ENCODE measurements around the gene SCUBE2. TPM values are rescaled to one million over a fixed set of nuclear protein-coding genes. Genes with fewer than 3 reads are reported as not detected.

SCUBE2 gene
- total and polyA plus RNA-seq, 2 donors (not counting 3 experiments of a cell fraction or from before 2014, with no cell fraction given) = 0.55 to 3.5 TPM

GRCh38 chr11:9139628-9140357 is 48.4 kb upstream of the SCUBE2 start:
- intact Hi-C loops (cut with micrococcal nuclease) = loop anchor here (1.0 to 5.0 kb wide), 2 partner anchors 137 to 225 kb away; partner anchors contain the start of gene NRIP3

More at GRCh38 chr11:9139628-9140357, 48.4 kb upstream of the SCUBE2 start:
- H3K9me1 ChIP-seq (replicated peaks; ENCODE audit: control insufficient read depth, extremely low read depth, insufficient read depth, low read length) = no peaks in the 10 kb centered on the region
- TF ChIP-seq CTCF (IDR thresholded peaks at IDR 0.05; ENCODE audit: extremely low read depth in 1 of 2, insufficient read depth in 1 of 2, low read depth in 1 of 2, low read length in 2 of 2) = no peak
- no peak for TF ChIP-seq POLR2AphosphoS5 (IDR thresholded peaks at IDR 0.05; ENCODE audit: insufficient read depth, low read depth, low read length)
- no peak for TF ChIP-seq GATA2 (IDR thresholded peaks at IDR 0.05; ENCODE audit: insufficient read depth, insufficient read length, low read depth, low read length)
- TF ChIP-seq POLR2A (IDR thresholded peaks at IDR 0.05; ENCODE audit: low read depth, low read length) = no peak
- no peak for TF ChIP-seq JUN (IDR thresholded peaks at IDR 0.05; ENCODE audit: borderline replicate concordance, insufficient read depth, insufficient read length, low read depth)
- no peak for TF ChIP-seq MAX (IDR thresholded peaks at IDR 0.05; ENCODE audit: insufficient read depth, insufficient read length)
- TF ChIP-seq EZH2 (IDR thresholded peaks at IDR 0.05; ENCODE audit: borderline replicate concordance, low read depth, low read length, severe bottlenecking) = no peak
- TF ChIP-seq MYC (IDR thresholded peaks at IDR 0.05; ENCODE audit: low read depth, low read length) = no peak
- no peak for TF ChIP-seq FOS (IDR thresholded peaks at IDR 0.05; ENCODE audit: borderline replicate concordance, insufficient read depth, low read length)
- peaks cover 37% of the 10 kb centered on the region for H3K4me1 ChIP-seq (ENCODE audit: control insufficient read depth, extremely low read depth, insufficient read depth, low read length)
- H3K36me3 ChIP-seq (ENCODE audit: control insufficient read depth in 2 of 2, extremely low read depth in 1 of 2, insufficient read depth in 2 of 2, low read length in 2 of 2) = peaks cover 14 to 22% of the 10 kb centered on the region in 2 experiments
- H3K27me3 ChIP-seq (ENCODE audit: control insufficient read depth in 2 of 2, insufficient read depth in 2 of 2, low read length in 2 of 2) = no peaks in the 10 kb centered on the region
- peak overlapping the region; percentile 1 for H3K9ac ChIP-seq (replicated peaks; ENCODE audit: extremely low read depth, insufficient read depth, low read length)
- no peak for DNase-seq (ENCODE audit: low read depth, low spot score)
- dilution Hi-C loops (cut with MboI; ENCODE audit: extremely low pct_ligation_motif_present, low sequenced_read_pairs) = no loop called here
- peak overlapping the region; percentile 68 for H3K4me2 ChIP-seq (ENCODE audit: insufficient read depth, low read length)
- FAIRE-seq = peak; percentile 78
- H3K4me3 ChIP-seq (replicated peaks in 1 of 3; ENCODE audit: insufficient read depth in 1 of 3, low read depth in 1 of 3, low read length in 3 of 3) = no peak overlapping the region
- H3K9me3 ChIP-seq (replicated peaks; ENCODE audit: control insufficient read depth, insufficient read depth, low read length) = no peaks in the 10 kb centered on the region
- CTCF ChIA-PET = interaction anchor here (0.6 to 4.3 kb wide), 7 partner anchors 13 to 367 kb away, joined by 3 to 248 read pairs (median 3); no protein-coding TSS in a partner anchor
- POLR2A ChIA-PET = no interaction called here
- no peaks in the 10 kb centered on the region for H3K79me2 ChIP-seq (ENCODE audit: control insufficient read depth, insufficient read depth, low read length)
- peak overlapping the region; percentile 75 for H3K27ac ChIP-seq (ENCODE audit: insufficient read depth, low read depth, low read length)
- no peaks in the 10 kb centered on the region for H4K20me1 ChIP-seq (replicated peaks; ENCODE audit: control insufficient read depth, extremely low read depth, insufficient read depth, low read length)
- no peak overlapping the region for H2AFZ ChIP-seq (ENCODE audit: low read depth, low read length)
- BruUV-seq (replicated peaks) = no TSS peak
